Measurements from ENCODE around the gene LY6G5C. TPM values are rescaled to one million over a fixed set of nuclear protein-coding genes. Genes with fewer than 3 reads are reported as not detected.

The LY6G5C gene
- total and polyA plus RNA-seq, 9 donors: 1.2 to 3.7 (median 2.2) TPM; not detected in 1

- Histone ChIP-seq H3K27me3 (no peaks in the 10 kb centered on the region), H3K36me3 (no peaks in the 10 kb centered on the region), H3K4me1 (ENCODE audit: insufficient read depth) (peaks cover 2% of the 10 kb centered on the region), H3K27ac (no peak overlapping the region), H3K9me3 (no peaks in the 10 kb centered on the region), H3K4me3 (no peak overlapping the region)
- WGBS, 3 donors: 56 to 65% (median 62%) methylated on average over 8 of the region's 8 CpGs
- TF ChIP-seq POLR2A (IDR thresholded peaks at IDR 0.05) (no peak), EP300 (IDR thresholded peaks at IDR 0.05) (no peak), CTCF (IDR thresholded peaks at IDR 0.05) (no peak)
- DNase-seq: no peak
- intact Hi-C loops (cut with DNase I): loop anchor here in 1 of 4 donors (10.0 kb wide), 1 partner anchor 287 kb away; no protein-coding TSS in a partner anchor
Measured at GRCh38 chr6:31677955-31678354, 2.9 kb downstream of the LY6G5C start.

GRCh38 chr6:31676904-31677303 is 4.0 kb downstream of the LY6G5C start:
- TF ChIP-seq EP300 (IDR thresholded peaks at IDR 0.05): no peak
- TF ChIP-seq CTCF (IDR thresholded peaks at IDR 0.05): no peak
- TF ChIP-seq POLR2A (IDR thresholded peaks at IDR 0.05): no peak
- Histone ChIP-seq H3K9me3 (no peaks in the 10 kb centered on the region), H3K27ac (no peak overlapping the region), H3K27me3 (no peaks in the 10 kb centered on the region), H3K36me3 (no peaks in the 10 kb centered on the region), H3K4me1 (ENCODE audit: insufficient read depth) (peaks cover 2% of the 10 kb centered on the region), H3K4me3 (no peak overlapping the region)
- no peak for DNase-seq
- intact Hi-C loops (cut with DNase I): loop anchor here in 1 of 4 donors (10.0 kb wide), 1 partner anchor 288 kb away; no protein-coding TSS in a partner anchor
- WGBS, 3 donors: 58 to 69% (median 69%) methylated on average over 6 of the region's 6 CpGs

- Histone ChIP-seq H3K27ac (no peak overlapping the region), H3K9me3 (no peaks in the 10 kb centered on the region), H3K27me3 (no peaks in the 10 kb centered on the region), H3K4me1 (ENCODE audit: insufficient read depth) (peaks cover under 1% of the 10 kb centered on the region), H3K4me3 (no peak overlapping the region), H3K36me3 (no peaks in the 10 kb centered on the region)
- intact Hi-C loops (cut with DNase I): loop anchor here in 1 of 4 donors (10.0 kb wide), 1 partner anchor 288 kb away; no protein-coding TSS in a partner anchor
- 80 to 85% (median 84%) methylated on average over 4 of the region's 4 CpGs for WGBS, 3 donors
- TF ChIP-seq EP300 (IDR thresholded peaks at IDR 0.05) (no peak), POLR2A (IDR thresholded peaks at IDR 0.05) (no peak), CTCF (IDR thresholded peaks at IDR 0.05) (no peak)
- no peak for DNase-seq
Measured at GRCh38 chr6:31676322-31676903, 4.5 kb downstream of the LY6G5C start.

- Histone ChIP-seq H3K36me3 (no peaks in the 10 kb centered on the region), H3K9me3 (no peaks in the 10 kb centered on the region), H3K4me1 (ENCODE audit: insufficient read depth) (peaks cover 2% of the 10 kb centered on the region), H3K4me3 (no peak within 1 kb of the TSS), H3K27ac (no peak within 1 kb of the TSS), H3K27me3 (no peaks in the 10 kb centered on the region)
- intact Hi-C loops (cut with DNase I): loop anchor here in 2 of 4 donors (5.0 to 10.0 kb wide), 3 partner anchors 58 to 295 kb away; partner anchors contain the start of gene DDAH2 (in 1 of the 2)
- no peak for TF ChIP-seq EP300 (IDR thresholded peaks at IDR 0.05)
- no peak for TF ChIP-seq POLR2A (IDR thresholded peaks at IDR 0.05)
- no peak for TF ChIP-seq CTCF (IDR thresholded peaks at IDR 0.05)
- DNase-seq: no peak
- 69 to 80% (median 71%) methylated on average over 8 of the region's 8 CpGs for WGBS, 3 donors
Measured at GRCh38 chr6:31669676-31670075, 11.2 kb downstream of the LY6G5C start, which contains the start of gene LY6G5B. LY6G5B (plus strand) TSS chr6:31669976; CDS start chr6:31670951, 975 bp downstream.

Measured in ovary (tissue), 9 donors.